ENCODE data around the gene YIPF6.
A peak's percentile ranks its signal among the peaks of the same experiment; 100 is the strongest.

YIPF6 gene

GRCh38 chrX:68571292-68571609 lies 72.4 kb downstream of the YIPF6 start:
- no peak for DNase-seq (ENCODE audit: low read depth)
- no peak for TF ChIP-seq CTCF (IDR thresholded peaks at IDR 0.05; ENCODE audit: insufficient read depth, low read depth, low read length, missing control alignments)
- no peak overlapping the region for H3K4me3 ChIP-seq (ENCODE audit: low read length)

GRCh38 chrX:68571610-68572311 lies 72.9 kb downstream of the YIPF6 start:
- no peak for TF ChIP-seq CTCF (IDR thresholded peaks at IDR 0.05; ENCODE audit: insufficient read depth, low read depth, low read length, missing control alignments)
- peak; percentile 86 for DNase-seq (ENCODE audit: low read depth)
- no peak overlapping the region for H3K4me3 ChIP-seq (ENCODE audit: low read length)

- DNase-seq (ENCODE audit: low read depth), result no peak
- H3K4me3 ChIP-seq (ENCODE audit: low read length), result no peak overlapping the region
- TF ChIP-seq CTCF (IDR thresholded peaks at IDR 0.05; ENCODE audit: insufficient read depth, low read depth, low read length, missing control alignments), result no peak
These were observed 75.4 kb downstream of the YIPF6 start for GRCh38 chrX:68574240-68574639.

- H3K4me3 ChIP-seq (ENCODE audit: low read length), result no peak overlapping the region
- no peak for TF ChIP-seq CTCF (IDR thresholded peaks at IDR 0.05; ENCODE audit: insufficient read depth, low read depth, low read length, missing control alignments)
These were observed 81.0 kb downstream of the YIPF6 start for GRCh38 chrX:68579810-68580209.

GRCh38 chrX:68584221-68584620 lies 85.4 kb downstream of the YIPF6 start:
- no peak overlapping the region for H3K4me3 ChIP-seq (ENCODE audit: low read length)
- DNase-seq (ENCODE audit: low read depth), result no peak
- no peak for TF ChIP-seq CTCF (IDR thresholded peaks at IDR 0.05; ENCODE audit: insufficient read depth, low read depth, low read length, missing control alignments)

More at GRCh38 chrX:68579810-68580209, 81.0 kb downstream of the YIPF6 start:
- DNase-seq (ENCODE audit: low read depth), result no peak
